Measurements from ENCODE around the gene SLC35F3.

DNA sequence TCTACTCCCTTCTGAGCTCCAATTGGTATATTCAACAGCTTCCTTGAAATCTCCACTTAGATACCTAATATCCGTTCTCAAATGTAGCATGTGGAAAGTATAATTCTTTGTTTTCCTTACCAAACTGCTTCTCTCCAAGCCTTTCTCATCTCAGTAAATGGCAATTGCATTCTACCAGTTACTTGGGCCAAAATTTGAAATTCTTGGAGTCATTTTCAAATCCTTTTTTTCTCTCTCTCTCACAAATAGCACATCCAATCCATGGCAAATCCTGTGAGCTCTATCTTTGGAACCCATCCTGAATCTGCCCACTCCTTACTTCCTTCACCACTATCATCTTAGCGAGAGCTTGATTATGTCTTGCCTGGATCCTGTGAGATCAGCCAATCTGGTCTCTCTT lies 39.3 kb upstream of the SLC35F3 start:
- TF ChIP-seq, protein P1, sequence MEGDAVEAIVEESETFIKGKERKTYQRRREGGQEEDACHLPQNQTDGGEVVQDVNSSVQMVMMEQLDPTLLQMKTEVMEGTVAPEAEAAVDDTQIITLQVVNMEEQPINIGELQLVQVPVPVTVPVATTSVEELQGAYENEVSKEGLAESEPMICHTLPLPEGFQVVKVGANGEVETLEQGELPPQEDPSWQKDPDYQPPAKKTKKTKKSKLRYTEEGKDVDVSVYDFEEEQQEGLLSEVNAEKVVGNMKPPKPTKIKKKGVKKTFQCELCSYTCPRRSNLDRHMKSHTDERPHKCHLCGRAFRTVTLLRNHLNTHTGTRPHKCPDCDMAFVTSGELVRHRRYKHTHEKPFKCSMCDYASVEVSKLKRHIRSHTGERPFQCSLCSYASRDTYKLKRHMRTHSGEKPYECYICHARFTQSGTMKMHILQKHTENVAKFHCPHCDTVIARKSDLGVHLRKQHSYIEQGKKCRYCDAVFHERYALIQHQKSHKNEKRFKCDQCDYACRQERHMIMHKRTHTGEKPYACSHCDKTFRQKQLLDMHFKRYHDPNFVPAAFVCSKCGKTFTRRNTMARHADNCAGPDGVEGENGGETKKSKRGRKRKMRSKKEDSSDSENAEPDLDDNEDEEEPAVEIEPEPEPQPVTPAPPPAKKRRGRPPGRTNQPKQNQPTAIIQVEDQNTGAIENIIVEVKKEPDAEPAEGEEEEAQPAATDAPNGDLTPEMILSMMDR (conservative IDR thresholded peaks at IDR 0.05; ENCODE audit: low read depth, low read length), result no peak
- no peak for TF ChIP-seq EZH2 (IDR thresholded peaks at IDR 0.05; ENCODE audit: borderline replicate concordance, low read depth, low read length, poor library complexity, severe bottlenecking)
